Muscle of arm (tissue), 14 donors: ENCODE results near the gene PIK3CG. TPM values are rescaled to one million over a fixed set of nuclear protein-coding genes. Genes with fewer than 3 reads are reported as not detected.
"Not testable (repeated sequence)": the region's sequence is repeated elsewhere in the genome, so short reads cannot be mapped to it uniquely, and the experiment has no call there.

Experiments
- DNase-seq: peaks from one replicate; pipeline ENCODE4 v3.0.0-alpha.2; 2013
- long read RNA-seq, 11 donors: transcript quantifications; one replicate each; lab custom pipeline, GENCODE V29; 2026
- polyA plus RNA-seq, 12 donors: library from polyadenylated mRNA; unstranded; fragments of 120-200 nt; gene quantifications; one replicate each; pipeline ENCODE4 v1.2.1, GENCODE V29; 2013; ENCODE audit not compliant: insufficient read length in 12 of 12

The PIK3CG gene
- polyA plus RNA-seq: 10 to 100 TPM in 1 of 12 donors, 1 to 10 TPM in 10, not detected in 1; 2.1 to 10.4 (median 3.1) TPM
- long read RNA-seq, donor 1: 0 reads
- long read RNA-seq, donor 2: 0 reads
- long read RNA-seq, donor 3: 0 reads
- long read RNA-seq, donor 4: 0 reads
- long read RNA-seq, donor 5, full-length matches to known transcripts: 1 of 1 reads
- long read RNA-seq, donor 5, partial matches to known transcripts: 0 of 1 reads
- long read RNA-seq, donor 5, other reads (novel, unspliced or antisense): 0 of 1 reads
- long read RNA-seq, donor 6: 0 reads
- long read RNA-seq, donor 7: 0 reads
- long read RNA-seq, donor 8: 0 reads
- long read RNA-seq, donor 9: 0 reads
- long read RNA-seq, donor 10, full-length matches to known transcripts: 1 of 1 reads
- long read RNA-seq, donor 10, partial matches to known transcripts: 0 of 1 reads
- long read RNA-seq, donor 10, other reads (novel, unspliced or antisense): 0 of 1 reads
- long read RNA-seq, donor 11: 0 reads

GRCh38 chr7:106865130-106866041, at the start of gene PIK3CG:
Gene PIK3CG, plus strand, starts transcription at chr7:106865282. Its CDS starts 2,280 bp downstream, at chr7:106867562.
- no peak for DNase-seq

GRCh38 chr7:106817098-106817497, 48.0 kb upstream of the PIK3CG start:
- DNase-seq: no peak

DNA sequence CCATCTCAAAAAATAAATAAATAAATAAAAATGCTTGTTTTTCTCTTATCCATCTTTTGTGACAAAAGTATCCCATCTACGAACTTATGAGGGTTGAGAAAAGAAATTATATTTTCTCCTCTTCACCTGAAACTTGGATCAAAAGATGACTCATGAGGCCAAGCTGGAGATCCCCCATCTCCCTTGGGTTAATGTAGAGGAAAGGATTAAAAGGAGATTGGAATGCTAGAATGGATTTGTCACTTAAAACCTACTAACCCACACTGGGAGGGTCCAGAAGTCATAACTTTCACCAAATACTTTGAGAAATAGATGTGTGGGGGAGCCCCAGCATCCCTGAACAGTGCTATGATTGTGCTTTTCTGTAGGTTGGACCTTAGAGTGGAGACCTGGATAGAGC, 46.3 kb upstream of the PIK3CG start:
- DNase-seq: no peak

DNA sequence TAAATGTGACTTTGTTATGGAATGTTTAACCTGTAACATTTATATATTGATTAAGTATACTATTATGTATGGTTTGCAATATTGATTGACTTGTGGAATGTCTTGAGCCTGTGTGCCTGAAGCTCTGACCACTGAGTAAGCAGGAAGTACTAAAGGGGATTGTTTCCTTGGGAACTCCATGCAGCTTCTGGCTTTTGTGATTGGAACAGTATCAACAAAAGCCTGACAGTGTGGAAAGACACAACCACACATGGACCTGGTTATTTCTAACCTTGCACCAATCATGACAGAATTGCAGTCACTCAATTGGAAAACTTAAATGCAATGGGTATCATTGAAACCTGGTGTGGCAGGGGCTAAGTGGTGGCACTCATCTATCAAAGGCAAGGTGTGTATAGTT, 45.5 kb upstream of the PIK3CG start:
- DNase-seq: no peak

GRCh38 chr7:106820321-106821217, 44.5 kb upstream of the PIK3CG start:
- no peak for DNase-seq

DNA sequence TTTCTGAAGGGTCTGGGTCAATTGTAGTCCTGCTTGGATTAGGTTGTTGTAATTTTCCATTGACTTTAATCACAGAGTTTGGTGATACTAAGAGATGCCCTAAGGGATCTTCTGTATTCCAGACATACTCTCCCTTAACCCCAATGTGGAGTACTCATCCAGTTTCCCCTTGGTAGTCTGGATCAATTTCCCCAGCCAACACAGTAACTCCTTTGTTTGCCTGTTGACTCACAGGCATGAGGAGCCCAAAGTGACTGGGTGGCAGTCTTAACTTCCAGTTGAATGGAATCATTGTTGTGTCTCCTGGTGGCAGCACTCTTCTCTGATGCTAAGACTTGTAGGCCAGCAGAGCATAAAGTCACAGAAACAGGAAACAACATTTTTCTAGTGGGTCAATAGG, 41.5 kb upstream of the PIK3CG start:
- no peak for DNase-seq

DNA sequence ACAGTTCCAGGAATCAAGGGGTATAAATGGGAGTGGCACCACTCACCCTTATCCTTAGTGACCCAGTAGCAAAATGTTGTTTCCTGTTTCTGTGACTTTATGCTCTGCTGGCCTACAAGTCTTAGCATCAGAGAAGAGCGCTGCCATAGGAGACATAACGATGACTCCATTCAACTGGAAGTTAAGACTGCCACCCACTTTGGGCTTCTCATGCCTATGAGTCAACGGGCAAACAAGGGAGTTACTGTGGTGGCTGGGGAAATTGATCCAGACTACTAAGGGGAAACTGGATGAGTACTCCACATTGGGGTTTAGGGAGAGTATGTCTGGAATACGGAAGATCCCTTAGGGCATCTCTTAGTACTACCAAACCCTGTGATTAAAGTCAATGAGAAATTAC, 40.6 kb upstream of the PIK3CG start:
- no peak for DNase-seq

- no peak for DNase-seq
Observed at GRCh38 chr7:106827626-106828025, 37.5 kb upstream of the PIK3CG start.

- no peak for DNase-seq
Observed at GRCh38 chr7:106829496-106829895, 35.6 kb upstream of the PIK3CG start.

- not testable (repeated sequence) for DNase-seq
Observed at GRCh38 chr7:106830896-106831295, 34.2 kb upstream of the PIK3CG start.

- no peak for DNase-seq
Observed at GRCh38 chr7:106836816-106837215, 28.3 kb upstream of the PIK3CG start.

DNA sequence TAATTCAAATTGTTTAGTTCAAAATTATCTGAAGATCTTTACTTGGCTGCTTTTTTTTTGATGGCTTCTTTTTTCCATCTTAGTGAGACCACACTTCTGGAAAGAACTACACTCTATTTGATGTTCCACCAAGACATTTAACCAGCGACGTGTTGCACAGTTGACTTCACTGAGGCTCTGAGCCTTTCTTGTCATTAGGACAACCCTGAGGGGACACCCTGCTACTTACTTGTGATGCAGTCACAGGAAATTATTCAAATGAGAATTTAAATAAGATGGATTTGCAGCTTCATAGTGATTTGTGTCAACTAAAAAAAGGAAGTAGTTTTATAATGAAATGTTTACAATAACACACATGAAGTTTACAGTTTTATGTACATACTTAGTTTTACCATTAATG, 25.6 kb upstream of the PIK3CG start:
- DNase-seq: no peak

DNA sequence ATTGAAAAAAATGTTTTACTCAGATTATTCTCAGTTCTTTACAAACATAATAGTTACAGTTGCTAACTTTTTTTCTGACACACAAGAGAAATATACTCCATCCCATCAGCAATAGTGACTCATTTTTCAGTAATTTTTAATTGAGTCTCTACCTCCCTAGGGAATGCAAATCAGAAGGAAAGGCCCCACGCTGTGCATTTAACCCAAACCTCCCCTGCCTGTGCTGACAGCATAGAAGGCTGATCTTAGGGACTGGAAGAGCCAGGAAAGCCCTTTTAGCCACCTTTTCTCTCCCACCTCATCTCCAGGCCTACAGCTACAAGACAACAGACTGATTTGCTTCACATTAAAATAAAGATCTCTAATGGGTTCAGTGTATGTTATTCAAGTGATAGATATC, 24.7 kb upstream of the PIK3CG start:
- no peak for DNase-seq

GRCh38 chr7:106841896-106842390, 23.1 kb upstream of the PIK3CG start:
- no peak for DNase-seq

DNA sequence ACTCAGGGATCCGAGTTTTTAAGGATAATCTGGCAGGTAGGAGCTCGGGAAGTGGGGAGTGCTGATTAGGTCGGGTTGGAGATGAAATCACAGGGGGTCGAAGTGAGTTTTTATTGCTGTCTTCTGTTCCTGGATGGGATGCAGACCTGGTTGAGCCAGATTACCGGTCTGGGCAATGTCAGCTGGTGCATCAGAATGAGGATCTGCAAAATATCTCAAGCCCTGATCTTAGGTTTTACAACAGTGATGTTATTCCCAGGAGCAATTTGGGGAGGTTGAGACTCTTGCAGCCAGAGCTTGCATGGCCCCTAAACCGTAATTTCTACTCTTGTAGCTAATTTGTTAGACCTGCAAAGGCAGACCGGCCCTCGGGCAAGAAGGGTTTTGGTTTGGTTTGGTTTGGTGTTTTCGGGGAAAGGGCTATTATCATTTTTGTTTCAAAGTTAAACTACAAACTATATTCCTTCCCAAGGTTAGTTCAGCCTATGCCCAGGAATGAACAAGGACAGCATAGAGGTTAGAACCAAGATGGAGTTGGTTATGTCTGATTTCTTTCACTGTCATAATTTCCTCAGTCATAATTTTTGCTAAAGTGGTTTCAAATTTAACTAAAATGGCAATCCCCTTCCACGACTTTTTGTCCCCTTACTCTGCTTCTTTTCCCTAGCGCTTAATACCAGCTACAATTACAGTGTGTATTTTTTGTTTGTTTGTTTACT, 20.6 kb upstream of the PIK3CG start:
- no peak for DNase-seq

DNA sequence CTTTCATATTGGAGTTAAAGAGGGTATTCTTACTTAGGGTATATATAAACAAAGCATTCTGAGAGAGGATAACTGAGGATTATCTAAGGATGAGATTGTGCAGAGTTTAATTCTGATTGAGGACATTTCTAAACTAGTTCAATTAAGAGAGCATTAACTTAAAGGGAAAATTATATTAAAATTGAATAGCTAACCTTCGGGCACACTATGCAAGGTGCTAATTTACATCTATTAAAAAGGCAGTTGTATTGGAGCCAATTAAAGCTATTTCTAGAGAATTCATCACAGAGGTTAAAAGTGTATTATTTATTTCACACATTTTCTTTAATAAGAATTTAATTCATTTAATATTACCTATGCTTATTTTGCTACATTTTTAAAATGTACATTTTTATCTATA, 17.0 kb upstream of the PIK3CG start:
- DNase-seq: no peak

- DNase-seq: no peak
Observed at GRCh38 chr7:106848851-106849442, 16.1 kb upstream of the PIK3CG start.

GRCh38 chr7:106851632-106852031, 13.4 kb upstream of the PIK3CG start:
- DNase-seq: not testable (repeated sequence)

DNA sequence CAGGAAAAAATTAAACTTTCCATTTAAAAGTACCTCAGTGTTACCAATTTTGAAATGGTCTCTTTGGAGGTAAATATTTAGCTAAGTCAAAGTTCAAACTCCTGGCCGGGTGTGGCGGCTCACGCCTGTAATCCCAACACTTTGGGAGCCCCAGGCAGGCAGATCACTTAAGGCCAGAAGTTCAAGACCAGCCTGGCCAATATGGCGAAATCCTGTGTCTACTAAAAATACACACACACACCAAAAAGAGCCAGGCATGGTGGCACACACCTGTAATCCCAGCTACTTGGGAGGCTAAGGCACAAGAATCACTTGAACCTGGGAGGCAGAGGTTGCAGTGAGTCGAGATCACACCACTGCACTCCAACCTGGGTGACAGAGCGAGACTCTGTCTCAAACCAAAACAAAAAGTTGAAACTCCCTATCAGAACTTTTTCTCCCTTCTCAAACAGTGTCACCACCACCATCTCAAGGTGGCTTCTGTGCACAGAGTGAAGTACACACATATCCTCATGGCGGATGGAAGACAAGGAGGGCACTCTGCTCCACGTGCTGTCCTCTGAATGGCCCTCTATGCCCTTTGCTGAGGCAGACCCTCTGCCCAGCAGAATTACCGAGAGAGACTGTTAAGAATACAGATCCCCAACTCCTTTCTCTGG, 11.7 kb upstream of the PIK3CG start:
- DNase-seq: no peak
